ENCODE results near the gene CBX7.

- no peak for TF ChIP-seq CTCF (IDR thresholded peaks at IDR 0.05)
- TF ChIP-seq POLR2A (IDR thresholded peaks at IDR 0.05) = no peak
Observed at GRCh38 chr22:39084666-39085065, 67.8 kb downstream of the CBX7 start.

Data from esophagus squamous epithelium (tissue), 4 donors.